ENCODE data around the gene ENKD1.

GRCh38 chr16:67656344-67657016 lies 10.1 kb downstream of the ENKD1 start:
- TF ChIP-seq KLF12 (CRISPR knock-in tag; IDR thresholded peaks at IDR 0.05; ENCODE audit: borderline replicate concordance) (no peak), AFF4 (CRISPR knock-in tag; IDR thresholded peaks at IDR 0.05) (no peak), RFX3 (CRISPR knock-in tag; IDR thresholded peaks at IDR 0.05) (no peak), PITX1 (CRISPR knock-in tag; IDR thresholded peaks at IDR 0.05) (no peak), SETDB1 (CRISPR knock-in tag; IDR thresholded peaks at IDR 0.05; ENCODE audit: borderline replicate concordance) (no peak), CTCF (CRISPR knock-in tag; IDR thresholded peaks at IDR 0.05) (no peak), ZNF549 (CRISPR knock-in tag; IDR thresholded peaks at IDR 0.05) (no peak), PATZ1 (CRISPR knock-in tag; IDR thresholded peaks at IDR 0.05) (no peak), HDAC2 (CRISPR knock-in tag; IDR thresholded peaks at IDR 0.05) (no peak), GLI4 (CRISPR knock-in tag; IDR thresholded peaks at IDR 0.05; ENCODE audit: borderline replicate concordance) (no peak), TEAD3 (CRISPR knock-in tag; optimal IDR thresholded peaks at IDR 0.05; ENCODE audit: borderline replicate concordance) (no peak), CBX2 (IDR thresholded peaks at IDR 0.05; ENCODE audit: low read depth, low read length) (no peak), CBX2 (CRISPR knock-in tag; IDR thresholded peaks at IDR 0.05; ENCODE audit: low read depth) (no peak)

Data from HepG2 (cell line).